GM18867 (cell line): ENCODE measurements around the gene PARVA.
A peak's percentile ranks its signal among the peaks of the same experiment; 100 is the strongest.
"Not testable (repeated sequence)": the region's sequence is repeated elsewhere in the genome, so short reads cannot be mapped to it uniquely, and the experiment has no call there.

ENCODE experiments used
- ATAC-seq: cut with Tn5 transposase; IDR thresholded peaks from one replicate; pipeline ENCODE4 v1.9.1; 2021; ENCODE audit warnings: mild to moderate bottlenecking, moderate library complexity; ENCODE audit not compliant: unreplicated experiment

Gene PARVA, protein sequence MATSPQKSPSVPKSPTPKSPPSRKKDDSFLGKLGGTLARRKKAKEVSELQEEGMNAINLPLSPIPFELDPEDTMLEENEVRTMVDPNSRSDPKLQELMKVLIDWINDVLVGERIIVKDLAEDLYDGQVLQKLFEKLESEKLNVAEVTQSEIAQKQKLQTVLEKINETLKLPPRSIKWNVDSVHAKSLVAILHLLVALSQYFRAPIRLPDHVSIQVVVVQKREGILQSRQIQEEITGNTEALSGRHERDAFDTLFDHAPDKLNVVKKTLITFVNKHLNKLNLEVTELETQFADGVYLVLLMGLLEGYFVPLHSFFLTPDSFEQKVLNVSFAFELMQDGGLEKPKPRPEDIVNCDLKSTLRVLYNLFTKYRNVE

DNA sequence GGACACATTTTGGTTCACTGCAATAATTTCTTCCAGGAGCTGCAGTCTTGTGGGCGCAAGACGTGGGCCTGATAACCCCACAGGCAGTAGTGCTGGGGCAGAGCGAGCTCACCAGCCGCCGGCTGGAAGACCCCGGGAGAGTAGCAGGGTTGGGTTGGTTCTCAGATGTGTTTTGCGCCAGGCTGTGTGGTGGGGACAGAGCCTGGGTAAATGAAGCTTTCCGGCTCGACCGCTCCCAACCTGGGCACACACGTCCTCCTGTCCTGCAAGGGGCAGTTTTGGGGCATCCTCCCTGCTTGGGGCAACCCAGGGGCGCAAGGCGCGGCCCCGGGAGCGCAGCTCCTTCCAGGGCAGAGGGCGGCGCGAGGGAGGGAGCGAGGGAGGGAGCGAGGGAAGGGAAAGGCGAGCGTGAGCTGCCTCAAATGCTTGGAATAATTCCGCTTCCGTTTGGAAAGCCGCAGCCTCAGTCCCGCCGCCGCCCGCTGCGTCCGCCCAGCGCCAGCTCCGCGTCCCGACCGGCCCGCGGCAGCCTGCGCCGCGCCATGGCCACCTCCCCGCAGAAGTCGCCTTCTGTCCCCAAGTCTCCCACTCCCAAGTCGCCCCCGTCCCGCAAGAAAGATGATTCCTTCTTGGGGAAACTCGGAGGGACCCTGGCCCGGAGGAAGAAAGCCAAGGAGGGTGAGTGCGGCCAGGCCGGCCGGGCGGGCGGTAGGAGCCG lies at the start of gene PARVA:
Gene PARVA (plus strand): TSS at position 466 of the 718 bp plus-strand sequence. CDS start 77 bp downstream, at position 543.
- no peak for ATAC-seq

- ATAC-seq: no peak
Observed at GRCh38 chr11:12329169-12329568, 48.2 kb upstream of the PARVA start.

DNA sequence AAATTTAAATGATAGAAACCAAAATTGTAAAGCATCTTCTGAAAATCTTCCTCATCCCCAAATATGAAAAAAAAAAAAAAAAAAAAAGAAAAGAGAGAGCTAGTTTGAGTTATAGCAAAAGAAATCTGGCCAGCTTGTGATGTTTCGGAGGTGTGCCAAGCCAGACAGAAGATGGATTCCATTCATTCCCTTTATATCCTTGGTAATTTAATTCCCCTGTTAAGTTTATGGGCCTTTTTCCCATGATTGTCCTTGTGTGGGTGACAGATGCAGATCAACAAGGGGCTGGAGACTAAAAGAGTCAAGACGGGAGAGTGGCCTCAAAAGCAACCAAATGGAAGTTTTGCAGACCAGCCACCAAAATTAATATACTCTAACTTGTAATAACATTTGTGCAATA lies 47.6 kb upstream of the PARVA start:
- no peak for ATAC-seq

DNA sequence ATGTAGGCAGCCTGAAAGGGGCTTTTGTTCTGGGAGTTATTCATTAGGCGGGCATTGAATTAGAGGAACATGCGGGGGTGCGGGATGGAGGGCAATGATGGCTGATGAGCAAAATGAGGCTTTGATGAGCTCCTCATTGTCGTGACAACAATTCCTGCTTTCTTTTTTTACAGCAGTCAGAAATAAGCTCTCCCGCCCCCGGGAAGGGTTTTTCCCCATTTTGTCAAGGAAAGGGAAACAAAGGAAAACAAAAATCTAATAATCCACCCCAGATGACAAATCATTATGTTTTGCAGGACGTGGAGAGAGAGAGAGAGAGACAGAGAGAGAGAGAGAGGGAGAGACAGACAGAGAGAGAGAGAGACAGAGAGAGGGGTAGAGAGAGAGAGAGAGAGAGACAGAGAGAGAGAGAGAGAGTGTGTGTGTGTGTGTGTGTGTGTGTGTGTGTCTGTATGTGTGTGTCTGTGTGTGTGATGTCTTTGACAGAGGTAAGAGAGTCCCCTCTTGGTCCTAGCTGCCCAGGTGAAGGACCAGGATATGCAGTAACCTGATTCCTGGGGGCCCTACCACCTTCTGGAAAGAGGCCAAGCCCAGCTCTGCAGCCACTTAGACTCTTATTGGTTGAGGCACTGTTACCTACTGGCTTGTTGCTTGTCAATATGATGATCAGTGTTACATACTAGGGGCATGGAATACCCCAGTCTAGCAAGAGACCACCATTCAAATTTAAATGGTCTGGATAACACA lies 46.7 kb upstream of the PARVA start:
- no peak for ATAC-seq

DNA sequence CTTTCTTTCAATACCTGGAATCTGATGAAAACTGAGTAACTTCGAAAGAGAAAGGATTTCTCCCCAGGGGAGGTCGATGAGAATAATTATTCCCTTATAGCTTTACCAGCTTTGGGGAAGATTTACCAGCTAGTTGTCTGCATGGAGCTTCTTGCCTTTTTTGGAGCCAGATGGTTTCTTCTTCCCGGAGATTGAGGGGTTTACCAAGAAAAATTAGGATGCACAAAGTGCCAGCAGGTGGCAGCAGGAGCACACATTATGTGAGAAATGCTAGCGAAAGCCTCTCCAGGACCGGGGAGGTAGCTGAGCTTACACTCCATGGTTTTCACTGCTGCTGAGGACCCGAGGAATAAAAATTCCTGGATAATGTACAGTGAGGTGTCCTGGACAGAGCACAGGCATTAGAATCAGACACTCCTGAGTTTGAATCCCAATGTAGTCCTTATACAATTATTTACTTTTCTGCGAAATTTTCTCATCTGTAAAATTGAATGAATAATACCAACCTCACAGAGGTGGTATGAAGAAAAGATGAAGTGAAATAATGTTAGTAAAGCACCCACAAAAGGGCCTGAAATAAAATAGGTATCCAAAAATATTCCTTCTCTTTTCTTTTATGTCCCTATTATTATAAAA lies 46.0 kb upstream of the PARVA start:
- ATAC-seq: peak; percentile 45

GRCh38 chr11:12343526-12343925 lies 33.8 kb upstream of the PARVA start:
- no peak for ATAC-seq

- no peak for ATAC-seq
Observed at GRCh38 chr11:12353534-12353933, 23.8 kb upstream of the PARVA start.

- ATAC-seq: no peak
Observed at GRCh38 chr11:12354750-12355545, 22.4 kb upstream of the PARVA start.

DNA sequence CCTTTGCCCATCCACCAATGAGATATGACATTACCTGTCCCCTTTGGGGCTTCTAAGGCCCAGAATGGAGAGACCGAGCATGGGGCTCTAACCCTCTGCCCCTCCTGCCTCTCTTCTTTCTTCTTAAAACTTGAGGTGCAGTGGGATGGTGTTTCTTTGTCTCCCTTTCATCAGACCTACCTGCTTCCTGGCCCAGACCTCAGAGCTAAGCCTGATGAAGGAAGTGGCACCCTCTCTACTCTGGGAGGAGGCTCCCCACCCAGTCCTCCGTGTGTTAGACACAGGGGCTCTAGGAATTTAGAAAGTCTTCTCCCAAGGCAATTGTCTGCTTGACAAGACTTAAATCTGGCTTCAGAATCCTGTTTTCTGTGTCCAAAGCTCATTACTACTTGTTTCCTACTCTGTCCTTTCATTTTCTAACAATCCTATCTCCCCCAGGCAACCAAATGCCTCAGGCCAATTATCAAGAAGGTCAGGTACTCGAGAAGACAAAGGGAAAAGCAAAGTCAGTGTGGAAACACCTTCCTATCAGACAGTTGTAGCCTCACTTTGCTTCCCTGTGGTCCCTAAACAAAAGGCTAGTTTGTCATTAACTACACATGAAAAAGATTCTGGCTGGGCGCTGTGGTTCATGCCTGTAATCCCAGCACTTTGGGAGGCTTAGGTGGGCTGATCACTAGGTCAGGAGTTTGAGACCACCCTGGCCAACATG lies 20.3 kb upstream of the PARVA start:
- ATAC-seq: no peak

- ATAC-seq: not testable (repeated sequence)
Observed at GRCh38 chr11:12357697-12358096, 19.7 kb upstream of the PARVA start.

- ATAC-seq: no peak
Observed at GRCh38 chr11:12358302-12359188, 18.8 kb upstream of the PARVA start.

GRCh38 chr11:12359761-12360160 lies 17.6 kb upstream of the PARVA start:
- ATAC-seq: no peak

DNA sequence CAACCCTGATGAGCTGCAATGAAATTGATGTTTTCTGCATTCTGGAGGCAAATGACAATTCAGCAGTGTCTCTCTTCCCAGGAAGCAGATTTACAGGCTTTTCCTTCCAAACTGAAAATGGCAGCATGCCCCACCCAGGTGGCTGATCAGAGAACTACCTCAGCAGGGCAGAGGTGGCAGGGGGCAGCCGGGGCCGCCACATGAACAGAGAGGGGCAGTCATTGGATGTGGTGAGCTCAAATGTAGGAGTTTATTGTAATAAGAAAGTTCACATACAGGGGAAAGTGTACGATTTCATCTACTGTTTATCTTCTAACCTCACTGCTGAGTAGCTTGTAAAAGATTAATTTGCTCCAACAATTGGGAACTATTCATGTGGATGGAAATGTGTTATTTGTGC lies 15.7 kb upstream of the PARVA start:
- no peak for ATAC-seq

GRCh38 chr11:12362857-12363256 lies 14.5 kb upstream of the PARVA start:
- no peak for ATAC-seq

- no peak for ATAC-seq
Observed at GRCh38 chr11:12363373-12363772, 14.0 kb upstream of the PARVA start.

- not testable (repeated sequence) for ATAC-seq
Observed at GRCh38 chr11:12365965-12366575, 11.3 kb upstream of the PARVA start.

GRCh38 chr11:12367057-12367456 lies 10.3 kb upstream of the PARVA start:
- not testable (repeated sequence) for ATAC-seq

- no peak for ATAC-seq
Observed at GRCh38 chr11:12372111-12372510, 5.3 kb upstream of the PARVA start.
